ENCODE measurements around the gene STXBP5. TPM values are rescaled to one million over a fixed set of nuclear protein-coding genes. Genes with fewer than 3 reads are reported as not detected.

Gene STXBP5
- total and polyA plus RNA-seq, 4 donors = 1.9 to 8.9 (median 4.8) TPM

- no peak for TF ChIP-seq ZBTB33 (IDR thresholded peaks at IDR 0.05)
- no peak for TF ChIP-seq FOXA1 (IDR thresholded peaks at IDR 0.05)
- no peak for TF ChIP-seq HNF4A (conservative IDR thresholded peaks at IDR 0.05)
These were observed 179.8 kb downstream of the STXBP5 start (continued) for GRCh38 chr6:147384029-147384428.

- Histone ChIP-seq H3K9me3 (ENCODE audit: control insufficient read depth in 4 of 4, low read length in 3 of 4) (no peaks in the 10 kb centered on the region), H3K4me1 (ENCODE audit: control insufficient read depth in 4 of 4, insufficient read depth in 4 of 4, low read length in 3 of 4) (no peaks in the 10 kb centered on the region), H3K27me3 (ENCODE audit: control insufficient read depth in 4 of 4, insufficient read depth in 4 of 4, low read length in 3 of 4) (no peaks in the 10 kb centered on the region), H3K36me3 (ENCODE audit: control insufficient read depth in 4 of 4, insufficient read depth in 3 of 4, low read depth in 1 of 4, low read length in 3 of 4) (peaks cover 0 to 3% (median 0%) of the 10 kb centered on the region in 4 donors), H3K4me3 (ENCODE audit: low read depth in 1 of 3, low read length in 3 of 3) (no peak overlapping the region), H3K9ac (ENCODE audit: low read depth in 1 of 2, low read length in 2 of 2) (no peak overlapping the region), H3K27ac (ENCODE audit: low read depth in 1 of 2, low read length in 2 of 2) (no peak overlapping the region)
- TF ChIP-seq EGR1 (IDR thresholded peaks at IDR 0.05; ENCODE audit: low read depth in 2 of 2) (no peak), GABPA (IDR thresholded peaks at IDR 0.05 in 1 of 2, conservative IDR thresholded peaks at IDR 0.05 in 1 of 2) (no peak), YY1 (IDR thresholded peaks at IDR 0.05) (no peak), MAX (IDR thresholded peaks at IDR 0.05) (no peak), RAD21 (IDR thresholded peaks at IDR 0.05) (no peak), FOXA2 (IDR thresholded peaks at IDR 0.05) (no peak), HNF4G (IDR thresholded peaks at IDR 0.05) (no peak), RXRA (IDR thresholded peaks at IDR 0.05) (no peak), JUND (IDR thresholded peaks at IDR 0.05) (no peak), NR2F2 (IDR thresholded peaks at IDR 0.05) (no peak), CTCF (IDR thresholded peaks at IDR 0.05; ENCODE audit: low read depth, low read length, missing input control) (no peak), HNF4A (conservative IDR thresholded peaks at IDR 0.05) (no peak)
- 89% methylated on average over 6 of the region's 6 CpGs for WGBS
- no peak for DNase-seq (ENCODE audit: low spot score)
These were observed 180.8 kb downstream of the STXBP5 start for GRCh38 chr6:147384737-147385710.

GRCh38 chr6:147389463-147389862 lies 185.2 kb downstream of the STXBP5 start:
- Histone ChIP-seq H3K36me3 (ENCODE audit: control insufficient read depth in 4 of 4, insufficient read depth in 3 of 4, low read depth in 1 of 4, low read length in 3 of 4) (peaks cover 0 to 3% (median 0%) of the 10 kb centered on the region in 4 donors), H3K9ac (ENCODE audit: low read depth in 1 of 2, low read length in 2 of 2) (no peak overlapping the region), H3K4me1 (ENCODE audit: control insufficient read depth in 4 of 4, insufficient read depth in 4 of 4, low read length in 3 of 4) (no peaks in the 10 kb centered on the region), H3K9me3 (ENCODE audit: control insufficient read depth in 4 of 4, low read length in 3 of 4) (no peaks in the 10 kb centered on the region), H3K27ac (ENCODE audit: low read depth in 1 of 2, low read length in 2 of 2) (no peak overlapping the region), H3K4me3 (ENCODE audit: low read depth in 1 of 3, low read length in 3 of 3) (no peak overlapping the region), H3K27me3 (ENCODE audit: control insufficient read depth in 4 of 4, insufficient read depth in 4 of 4, low read length in 3 of 4) (no peaks in the 10 kb centered on the region)
- TF ChIP-seq RAD21 (IDR thresholded peaks at IDR 0.05) (no peak), CTCF (IDR thresholded peaks at IDR 0.05; ENCODE audit: low read depth, low read length, missing input control) (no peak), FOXA1 (IDR thresholded peaks at IDR 0.05) (no peak), YY1 (IDR thresholded peaks at IDR 0.05) (no peak), FOXA2 (IDR thresholded peaks at IDR 0.05) (no peak), EGR1 (IDR thresholded peaks at IDR 0.05; ENCODE audit: low read depth in 2 of 2) (no peak), ATF3 (IDR thresholded peaks at IDR 0.05) (no peak), MAX (IDR thresholded peaks at IDR 0.05) (no peak), RXRA (IDR thresholded peaks at IDR 0.05) (no peak), JUND (IDR thresholded peaks at IDR 0.05) (no peak), NR2F2 (IDR thresholded peaks at IDR 0.05) (no peak), HNF4G (IDR thresholded peaks at IDR 0.05) (no peak), REST (IDR thresholded peaks at IDR 0.05) (no peak)
- no peak for DNase-seq (ENCODE audit: low spot score)
- WGBS = 83% methylated on average over 1 of the region's 1 CpG

Measured in liver (tissue), 9 donors.